ENCODE results near the gene PIBF1.

DNA sequence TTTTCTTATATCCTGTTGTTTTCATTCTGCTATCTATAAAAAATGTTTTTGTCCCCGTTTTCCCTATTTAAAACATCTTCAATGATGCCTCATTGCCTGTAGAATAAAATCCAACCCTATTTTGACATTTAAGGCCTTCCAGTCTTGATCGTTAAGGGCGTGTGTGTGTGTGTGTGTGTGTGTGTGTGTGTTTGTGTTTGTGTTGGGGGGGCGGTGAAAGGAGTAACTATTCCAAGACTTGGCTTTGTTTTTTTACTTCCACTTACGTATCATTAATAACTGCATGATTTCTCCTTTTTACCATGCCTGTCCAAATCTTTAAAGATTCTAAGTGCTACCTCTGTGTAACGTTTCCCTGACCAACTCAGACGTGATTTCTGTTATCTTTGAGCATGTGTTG, 784 bp downstream of the PIBF1 start:
- TF ChIP-seq, protein P1, sequence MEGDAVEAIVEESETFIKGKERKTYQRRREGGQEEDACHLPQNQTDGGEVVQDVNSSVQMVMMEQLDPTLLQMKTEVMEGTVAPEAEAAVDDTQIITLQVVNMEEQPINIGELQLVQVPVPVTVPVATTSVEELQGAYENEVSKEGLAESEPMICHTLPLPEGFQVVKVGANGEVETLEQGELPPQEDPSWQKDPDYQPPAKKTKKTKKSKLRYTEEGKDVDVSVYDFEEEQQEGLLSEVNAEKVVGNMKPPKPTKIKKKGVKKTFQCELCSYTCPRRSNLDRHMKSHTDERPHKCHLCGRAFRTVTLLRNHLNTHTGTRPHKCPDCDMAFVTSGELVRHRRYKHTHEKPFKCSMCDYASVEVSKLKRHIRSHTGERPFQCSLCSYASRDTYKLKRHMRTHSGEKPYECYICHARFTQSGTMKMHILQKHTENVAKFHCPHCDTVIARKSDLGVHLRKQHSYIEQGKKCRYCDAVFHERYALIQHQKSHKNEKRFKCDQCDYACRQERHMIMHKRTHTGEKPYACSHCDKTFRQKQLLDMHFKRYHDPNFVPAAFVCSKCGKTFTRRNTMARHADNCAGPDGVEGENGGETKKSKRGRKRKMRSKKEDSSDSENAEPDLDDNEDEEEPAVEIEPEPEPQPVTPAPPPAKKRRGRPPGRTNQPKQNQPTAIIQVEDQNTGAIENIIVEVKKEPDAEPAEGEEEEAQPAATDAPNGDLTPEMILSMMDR (IDR thresholded peaks at IDR 0.05), result no peak
- TF ChIP-seq POLR2A (IDR thresholded peaks at IDR 0.05), result no peak
